ENCODE data around the gene OR2T11.
"Not testable (repeated sequence)": the region's sequence is repeated elsewhere in the genome, so short reads cannot be mapped to it uniquely, and the experiment has no call there.

DNA sequence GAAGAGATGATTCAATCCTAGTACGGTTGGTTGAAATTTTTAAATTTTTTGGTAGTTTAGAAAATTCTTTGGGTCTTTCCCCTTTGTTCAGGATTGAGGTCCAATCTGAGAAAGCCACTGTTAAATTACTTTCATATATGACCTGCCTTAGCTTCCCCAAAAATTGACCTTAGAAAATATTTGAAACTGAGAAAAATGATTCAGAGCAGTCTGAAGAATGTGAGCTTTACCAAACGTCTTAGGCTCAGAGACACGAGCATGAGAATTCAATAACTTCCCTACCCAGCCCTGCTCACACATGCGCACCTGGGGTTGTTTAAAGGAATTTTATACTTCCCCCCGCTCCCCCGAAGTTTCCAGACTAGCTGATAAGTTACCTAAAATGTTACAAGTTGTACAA lies 21.9 kb upstream of the OR2T11 start:
- not testable (repeated sequence) for TF ChIP-seq POLR2AphosphoS5 (IDR thresholded peaks at IDR 0.05); CTCF (IDR thresholded peaks at IDR 0.05); POLR2A (IDR thresholded peaks at IDR 0.05; ENCODE audit: low read depth); EP300 (IDR thresholded peaks at IDR 0.05)

All from esophagus muscularis mucosa (tissue), 4 donors.